Measurements from ENCODE around the gene ZNF205. TPM values are rescaled to one million over a fixed set of nuclear protein-coding genes. Genes with fewer than 3 reads are reported as not detected.
A peak's percentile ranks its signal among the peaks of the same experiment; 100 is the strongest.
"Not testable (repeated sequence)": the region's sequence is repeated elsewhere in the genome, so short reads cannot be mapped to it uniquely, and the experiment has no call there.

The ZNF205 gene
- polyA plus RNA-seq, 4 donors, result 12.7 to 17.7 (median 16.2) TPM

DNA sequence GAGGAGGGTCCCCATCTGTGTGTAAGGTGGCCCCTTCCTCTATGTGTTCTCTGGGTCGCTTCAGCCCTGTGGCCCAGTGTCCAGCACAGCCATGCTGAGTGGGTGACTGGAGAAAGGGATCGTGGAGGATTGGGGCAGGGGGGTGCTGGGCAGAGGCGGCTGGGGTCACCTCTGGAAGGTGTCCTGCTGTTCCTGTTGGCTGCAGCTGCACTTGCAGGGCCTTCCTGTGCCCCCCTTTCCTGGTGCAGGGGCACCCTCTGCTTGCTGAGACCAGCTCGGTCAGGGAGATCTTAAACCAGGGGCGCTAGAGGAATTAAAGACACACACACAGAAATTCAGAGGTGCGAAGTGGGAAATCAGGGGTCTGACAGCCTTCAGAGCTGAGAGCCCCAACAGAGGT, 35.8 kb upstream of the ZNF205 start:
- Histone ChIP-seq H3K27ac (ENCODE audit: low read depth in 1 of 3, low read length in 2 of 3) (peak overlapping the region in 1 of 3 donors; percentile 75), H3K27me3 (ENCODE audit: control insufficient read depth in 3 of 3, insufficient read depth in 3 of 3, low read length in 3 of 3) (no peaks in the 10 kb centered on the region), H3K4me3 (ENCODE audit: low read depth in 1 of 3, low read length in 3 of 3) (no peak overlapping the region), H3K36me3 (ENCODE audit: control insufficient read depth in 3 of 3, insufficient read depth in 2 of 3, low read depth in 1 of 3, low read length in 3 of 3) (no peaks in the 10 kb centered on the region), H3K4me1 (ENCODE audit: control insufficient read depth in 3 of 3, insufficient read depth in 2 of 3, low read depth in 1 of 3, low read length in 2 of 3) (no peaks in the 10 kb centered on the region), H3K9me3 (ENCODE audit: control insufficient read depth in 2 of 2, insufficient read depth in 1 of 2, low read depth in 1 of 2, low read length in 1 of 2) (peaks cover 0 to 4% of the 10 kb centered on the region in 2 donors)
- FAIRE-seq (no peak), DNase-seq (no peak)
- WGBS, 3 donors, result 36 to 59% (median 58%) methylated on average over 6 of the region's 6 CpGs

DNA sequence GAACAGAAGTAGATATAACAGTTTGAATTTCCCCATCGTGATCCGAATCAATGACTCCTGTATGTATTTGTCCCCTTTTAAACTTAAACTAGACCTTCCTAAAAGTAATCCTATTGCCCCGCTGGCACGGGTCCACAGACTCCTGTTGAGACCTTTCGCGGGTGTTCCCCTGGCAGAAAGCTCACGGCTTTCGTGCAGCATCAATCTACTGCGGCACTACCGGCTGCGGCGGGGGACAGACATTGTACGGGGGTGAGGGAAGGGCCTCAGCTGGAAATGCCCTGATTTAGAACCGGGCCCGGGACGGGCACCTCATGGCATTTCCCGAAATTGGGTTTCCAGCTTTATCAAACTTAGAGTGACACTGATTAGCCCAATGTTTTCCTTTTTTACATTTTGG, 32.4 kb upstream of the ZNF205 start:
- Histone ChIP-seq H3K9me3 (ENCODE audit: control insufficient read depth in 2 of 2, insufficient read depth in 1 of 2, low read depth in 1 of 2, low read length in 1 of 2) (peaks cover 0 to 4% of the 10 kb centered on the region in 2 donors), H3K36me3 (ENCODE audit: control insufficient read depth in 3 of 3, insufficient read depth in 2 of 3, low read depth in 1 of 3, low read length in 3 of 3) (peaks cover 0 to 2% (median 0%) of the 10 kb centered on the region in 3 donors), H3K27me3 (ENCODE audit: control insufficient read depth in 3 of 3, insufficient read depth in 3 of 3, low read length in 3 of 3) (no peaks in the 10 kb centered on the region), H3K27ac (ENCODE audit: low read depth in 1 of 3, low read length in 2 of 3) (no peak overlapping the region), H3K4me1 (ENCODE audit: control insufficient read depth in 3 of 3, insufficient read depth in 2 of 3, low read depth in 1 of 3, low read length in 2 of 3) (peaks cover 0 to 13% (median 0%) of the 10 kb centered on the region in 3 donors), H3K4me3 (ENCODE audit: low read depth in 1 of 3, low read length in 3 of 3) (no peak overlapping the region)
- no peak for FAIRE-seq
- 89 to 95% (median 91%) methylated on average over 17 of the region's 17 CpGs for WGBS, 3 donors
- DNase-seq, result no peak

DNA sequence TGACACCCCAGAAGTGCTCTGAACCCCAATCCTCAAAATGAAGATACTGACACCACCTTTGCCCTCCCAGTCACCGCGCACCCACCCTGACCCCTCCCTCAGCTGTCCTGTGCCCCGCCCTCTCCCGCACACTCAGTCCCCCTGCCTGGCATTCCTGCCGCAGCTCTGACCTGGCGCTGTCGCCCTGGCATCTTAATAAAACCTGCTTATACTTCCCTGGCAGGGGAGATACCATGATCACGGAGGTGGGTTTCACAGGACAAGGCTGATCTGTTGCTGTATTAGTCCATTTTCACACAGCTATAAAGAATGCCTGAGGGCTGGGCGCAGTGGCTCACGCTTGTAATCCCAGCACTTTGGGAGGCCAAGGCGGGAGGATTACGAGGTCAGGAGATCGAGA, 30.4 kb upstream of the ZNF205 start:
- not testable (repeated sequence) for DNase-seq; H3K4me3 ChIP-seq (ENCODE audit: low read depth in 1 of 3, low read length in 3 of 3); H3K27me3 ChIP-seq (ENCODE audit: control insufficient read depth in 3 of 3, insufficient read depth in 3 of 3, low read length in 3 of 3); H3K36me3 ChIP-seq (ENCODE audit: control insufficient read depth in 3 of 3, insufficient read depth in 2 of 3, low read depth in 1 of 3, low read length in 3 of 3); H3K27ac ChIP-seq (ENCODE audit: low read depth in 1 of 3, low read length in 2 of 3); H3K9me3 ChIP-seq (ENCODE audit: control insufficient read depth in 2 of 2, insufficient read depth in 1 of 2, low read depth in 1 of 2, low read length in 1 of 2); FAIRE-seq
- WGBS, 3 donors, result 52 to 88% (median 67%) methylated on average over 11 to 13 of the region's 13 CpGs
- H3K4me1 ChIP-seq (ENCODE audit: control insufficient read depth in 3 of 3, insufficient read depth in 2 of 3, low read depth in 1 of 3, low read length in 2 of 3), result peaks cover 0 to 33% (median 0%) of the 10 kb centered on the region in 3 donors

DNA sequence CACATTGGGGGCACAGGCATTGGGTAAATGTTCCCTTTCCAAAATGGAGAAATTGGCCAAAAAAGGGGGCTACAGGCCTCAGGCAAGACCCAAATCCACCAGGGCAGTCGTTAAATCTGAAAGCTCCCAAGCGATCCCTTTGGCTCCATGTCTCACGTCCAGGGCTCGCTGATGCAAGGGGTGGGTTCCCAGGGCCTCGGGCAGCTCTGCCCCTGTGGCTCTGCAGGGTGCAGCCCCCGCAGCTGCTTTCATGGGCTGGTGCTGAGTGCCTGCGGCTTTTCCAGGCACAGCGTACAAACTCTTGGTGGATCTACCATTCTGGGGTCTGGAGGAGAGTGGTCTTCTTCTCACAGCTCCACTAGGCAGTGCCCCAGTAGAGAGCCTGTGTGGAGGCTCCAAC, 29.0 kb upstream of the ZNF205 start:
- 93 to 97% (median 95%) methylated on average over 8 of the region's 8 CpGs for WGBS, 3 donors
- H3K36me3 ChIP-seq (ENCODE audit: control insufficient read depth in 3 of 3, insufficient read depth in 2 of 3, low read depth in 1 of 3, low read length in 3 of 3); DNase-seq; FAIRE-seq; H3K27ac ChIP-seq (ENCODE audit: low read depth in 1 of 3, low read length in 2 of 3); H3K4me3 ChIP-seq (ENCODE audit: low read depth in 1 of 3, low read length in 3 of 3); H3K9me3 ChIP-seq (ENCODE audit: control insufficient read depth in 2 of 2, insufficient read depth in 1 of 2, low read depth in 1 of 2, low read length in 1 of 2); H3K27me3 ChIP-seq (ENCODE audit: control insufficient read depth in 3 of 3, insufficient read depth in 3 of 3, low read length in 3 of 3): not testable (repeated sequence)
- H3K4me1 ChIP-seq (ENCODE audit: control insufficient read depth in 3 of 3, insufficient read depth in 2 of 3, low read depth in 1 of 3, low read length in 2 of 3), result peaks cover 0 to 47% (median 0%) of the 10 kb centered on the region in 3 donors

DNA sequence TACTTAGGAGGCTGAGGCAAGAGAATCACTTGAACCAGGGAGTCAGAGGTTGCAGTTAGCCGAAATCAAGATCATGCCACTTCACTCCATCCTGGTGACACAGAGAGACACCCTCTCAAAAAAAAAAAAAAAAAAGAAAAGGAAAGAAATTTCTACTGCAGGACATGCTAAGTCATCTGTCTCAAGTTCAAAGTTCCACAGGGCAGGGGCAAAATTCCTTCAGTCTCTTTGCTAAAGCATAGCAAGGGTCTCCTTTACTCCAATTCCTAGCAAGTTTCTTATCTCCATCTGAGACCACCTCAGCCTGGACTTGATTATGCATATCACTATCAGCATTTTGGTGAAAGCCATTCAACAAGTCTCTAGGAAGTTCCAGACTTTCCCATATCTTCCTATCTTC, 27.9 kb upstream of the ZNF205 start:
- Histone ChIP-seq H3K9me3 (ENCODE audit: control insufficient read depth in 2 of 2, insufficient read depth in 1 of 2, low read depth in 1 of 2, low read length in 1 of 2) (no peaks in the 10 kb centered on the region), H3K4me1 (ENCODE audit: control insufficient read depth in 3 of 3, insufficient read depth in 2 of 3, low read depth in 1 of 3, low read length in 2 of 3) (peaks cover 0 to 48% (median 0%) of the 10 kb centered on the region in 3 donors), H3K4me3 (ENCODE audit: low read depth in 1 of 3, low read length in 3 of 3) (no peak overlapping the region), H3K27ac (ENCODE audit: low read depth in 1 of 3, low read length in 2 of 3) (peak overlapping the region in 1 of 3 donors; percentile 91), H3K36me3 (ENCODE audit: control insufficient read depth in 3 of 3, insufficient read depth in 2 of 3, low read depth in 1 of 3, low read length in 3 of 3) (peaks cover 0 to 9% (median 0%) of the 10 kb centered on the region in 3 donors), H3K27me3 (ENCODE audit: control insufficient read depth in 3 of 3, insufficient read depth in 3 of 3, low read length in 3 of 3) (no peaks in the 10 kb centered on the region)
- WGBS, 3 donors, result 81 to 94% (median 87%) methylated on average over 1 of the region's 1 CpG
- DNase-seq, result peak in 1 of 2 donors; percentile 59
- no peak for FAIRE-seq

DNA sequence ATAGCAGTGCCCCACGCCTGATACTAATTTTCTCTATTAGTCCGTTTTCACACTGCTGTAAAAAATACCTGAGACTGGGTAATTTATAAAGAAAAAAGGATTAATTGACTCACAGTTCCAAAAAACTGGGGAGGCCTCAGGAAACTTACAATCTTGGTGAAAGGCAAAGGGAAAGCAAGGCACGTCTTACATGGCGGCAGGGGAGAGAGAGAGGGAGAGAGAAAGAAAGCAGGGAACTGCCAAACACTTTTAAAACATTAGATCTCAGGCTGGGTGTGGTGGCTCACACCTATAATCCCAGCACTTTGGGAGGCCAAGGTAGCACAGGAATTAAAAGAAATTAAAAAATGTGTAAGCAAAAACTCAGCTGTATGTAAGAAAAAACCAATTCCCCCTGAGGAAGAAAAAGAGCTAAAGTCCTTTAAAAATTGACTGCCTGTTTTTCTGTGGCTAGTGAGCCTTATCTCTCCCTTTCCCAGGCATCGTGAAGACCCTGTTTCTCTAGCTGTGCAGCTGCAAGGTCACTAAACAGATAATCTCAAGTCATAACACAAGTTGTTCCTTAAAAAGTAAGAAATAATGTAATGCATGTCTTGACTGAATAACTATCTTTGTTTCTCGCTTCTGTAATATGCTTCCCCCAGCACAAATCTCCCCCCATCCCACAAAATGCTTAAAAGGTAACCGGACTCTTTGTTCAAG, 27.3 kb upstream of the ZNF205 start:
- Histone ChIP-seq H3K4me3 (ENCODE audit: low read depth in 1 of 3, low read length in 3 of 3) (no peak overlapping the region), H3K9me3 (ENCODE audit: control insufficient read depth in 2 of 2, insufficient read depth in 1 of 2, low read depth in 1 of 2, low read length in 1 of 2) (no peaks in the 10 kb centered on the region), H3K36me3 (ENCODE audit: control insufficient read depth in 3 of 3, insufficient read depth in 2 of 3, low read depth in 1 of 3, low read length in 3 of 3) (peaks cover 0 to 12% (median 0%) of the 10 kb centered on the region in 3 donors), H3K27me3 (ENCODE audit: control insufficient read depth in 3 of 3, insufficient read depth in 3 of 3, low read length in 3 of 3) (no peaks in the 10 kb centered on the region), H3K4me1 (ENCODE audit: control insufficient read depth in 3 of 3, insufficient read depth in 2 of 3, low read depth in 1 of 3, low read length in 2 of 3) (peaks cover 0 to 48% (median 0%) of the 10 kb centered on the region in 3 donors), H3K27ac (ENCODE audit: low read depth in 1 of 3, low read length in 2 of 3) (peak overlapping the region in 1 of 3 donors; percentile 91)
- DNase-seq (no peak), FAIRE-seq (no peak)
- WGBS, 3 donors, result 72 to 77% (median 72%) methylated on average over 7 of the region's 7 CpGs

DNA sequence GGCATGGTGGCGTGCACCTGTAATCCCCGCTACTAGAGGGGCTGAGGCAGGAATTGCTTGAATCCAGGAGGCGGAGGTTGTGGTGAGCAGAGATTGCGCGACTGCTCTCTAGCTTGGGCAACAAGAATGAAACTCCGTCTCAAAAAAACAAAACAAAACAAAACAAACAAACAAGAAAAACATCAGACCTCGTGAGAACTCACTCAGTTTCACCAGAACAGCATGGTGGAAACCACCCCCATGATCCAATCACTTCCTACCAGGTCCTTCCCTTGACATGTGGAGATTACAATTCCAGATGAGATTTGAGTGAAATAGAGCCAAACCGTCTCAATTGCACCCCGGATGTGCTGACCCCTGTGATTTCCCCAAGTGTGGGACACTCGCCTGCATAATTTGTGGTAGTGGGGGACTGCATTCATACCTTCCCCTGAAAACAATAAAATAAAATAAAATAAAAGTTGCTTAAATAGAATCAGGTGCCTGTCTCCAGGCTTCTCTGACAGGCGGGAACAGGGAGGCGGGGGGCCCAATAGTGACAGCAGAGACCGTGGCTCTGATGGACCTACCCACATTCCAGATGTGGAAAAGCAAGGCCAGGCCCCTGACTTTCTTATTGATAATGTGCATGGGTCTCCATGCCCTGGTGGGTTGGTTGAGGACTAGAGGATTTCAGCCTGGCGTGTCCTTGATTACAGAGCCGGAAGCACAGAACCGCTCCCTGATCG, 26.4 kb upstream of the ZNF205 start:
- H3K4me1 ChIP-seq (ENCODE audit: control insufficient read depth in 3 of 3, insufficient read depth in 2 of 3, low read depth in 1 of 3, low read length in 2 of 3), result peaks cover 0 to 48% (median 0%) of the 10 kb centered on the region in 3 donors
- no peaks in the 10 kb centered on the region for H3K9me3 ChIP-seq (ENCODE audit: control insufficient read depth in 2 of 2, insufficient read depth in 1 of 2, low read depth in 1 of 2, low read length in 1 of 2)
- DNase-seq, result no peak
- 57 to 73% (median 71%) methylated on average over 17 of the region's 17 CpGs for WGBS, 3 donors
- H3K27ac ChIP-seq (ENCODE audit: low read depth in 1 of 3, low read length in 2 of 3), result peak overlapping the region in 2 of 3 donors; percentile 76 to 91
- H3K36me3 ChIP-seq (ENCODE audit: control insufficient read depth in 3 of 3, insufficient read depth in 2 of 3, low read depth in 1 of 3, low read length in 3 of 3), result peaks cover 0 to 20% (median 0%) of the 10 kb centered on the region in 3 donors
- H3K4me3 ChIP-seq (ENCODE audit: low read depth in 1 of 3, low read length in 3 of 3), result peak overlapping the region in 1 of 3 donors; percentile 50
- no peaks in the 10 kb centered on the region for H3K27me3 ChIP-seq (ENCODE audit: control insufficient read depth in 3 of 3, insufficient read depth in 3 of 3, low read length in 3 of 3)
- FAIRE-seq, result no peak

DNA sequence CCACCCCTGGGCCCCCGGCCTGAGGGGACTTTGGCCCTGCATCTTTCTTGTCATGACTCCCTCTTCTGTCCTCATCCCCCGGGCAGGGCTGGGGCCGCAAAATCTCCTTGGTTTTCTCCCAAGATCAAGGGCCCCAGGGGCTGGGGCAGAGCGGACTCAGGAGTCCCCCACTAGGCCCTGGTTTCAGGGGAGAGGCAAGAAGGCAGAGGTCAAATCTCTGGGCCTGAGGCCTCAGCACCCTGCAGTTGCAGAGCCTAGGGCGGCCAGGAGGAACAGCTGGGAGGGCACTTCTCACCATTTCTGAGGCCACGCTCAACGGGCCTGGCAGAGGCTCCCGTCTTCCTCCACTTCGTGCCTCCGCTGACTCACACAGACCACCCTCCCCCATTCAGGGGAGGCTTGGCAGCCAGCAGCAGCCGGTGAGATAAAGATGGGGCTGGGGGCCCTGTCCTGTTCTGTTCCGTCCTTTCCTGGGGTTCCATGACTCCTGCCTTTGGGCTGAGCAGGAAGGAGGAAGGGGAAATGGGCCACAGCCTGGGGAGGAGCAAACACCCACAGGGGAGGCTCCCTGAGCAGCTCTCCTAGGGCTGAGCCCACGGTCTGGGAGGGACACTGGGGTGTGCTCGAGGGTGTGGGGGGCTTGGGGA, 25.7 kb upstream of the ZNF205 start:
- peak overlapping the region in 2 of 3 donors; percentile 76 to 91 for H3K27ac ChIP-seq (ENCODE audit: low read depth in 1 of 3, low read length in 2 of 3)
- WGBS, 3 donors, result 42 to 66% (median 49%) methylated on average over 14 of the region's 14 CpGs
- peak; percentile 53 to 94 for DNase-seq
- peak overlapping the region in 2 of 3 donors; percentile 1 to 50 for H3K4me3 ChIP-seq (ENCODE audit: low read depth in 1 of 3, low read length in 3 of 3)
- H3K27me3 ChIP-seq (ENCODE audit: control insufficient read depth in 3 of 3, insufficient read depth in 3 of 3, low read length in 3 of 3), result no peaks in the 10 kb centered on the region
- peaks cover 0 to 48% (median 0%) of the 10 kb centered on the region in 3 donors for H3K4me1 ChIP-seq (ENCODE audit: control insufficient read depth in 3 of 3, insufficient read depth in 2 of 3, low read depth in 1 of 3, low read length in 2 of 3)
- no peaks in the 10 kb centered on the region for H3K9me3 ChIP-seq (ENCODE audit: control insufficient read depth in 2 of 2, insufficient read depth in 1 of 2, low read depth in 1 of 2, low read length in 1 of 2)
- no peak for FAIRE-seq
- peaks cover 0 to 23% (median 0%) of the 10 kb centered on the region in 3 donors for H3K36me3 ChIP-seq (ENCODE audit: control insufficient read depth in 3 of 3, insufficient read depth in 2 of 3, low read depth in 1 of 3, low read length in 3 of 3)
